GM12878 (cell line): Measurements from ENCODE around the gene SF3A1. TPM values are rescaled to one million over a fixed set of nuclear protein-coding genes. Genes with fewer than 3 reads are reported as not detected.

Experiments
- ATAC-seq: fragments of 200-7000 bp; cut with Tn5 transposase; 3 replicates; pipeline ENCODE4 v1.9.1; 2020; ENCODE audit warnings: mild to moderate bottlenecking, moderate library complexity
- BruUV-seq: library from RNA; stranded (reverse); fragments of 400-500 nt; replicated peaks from 2 replicates; lab custom pipeline; 2021; lab: Mats Ljungman, UMichigan
- CTCF ChIA-PET: fragments of 300-600 bp; sonication (Branson Sonifier 250); formaldehyde crosslinking; extraction: SDS; loops from one replicate; lab custom pipeline; 2021; ENCODE audit warnings: inconsistent platforms; lab: Yijun Ruan, JAX
- POLR2A ChIA-PET: fragments of 350-600 bp; formaldehyde crosslinking; extraction: SDS; loops from one replicate; lab custom pipeline; 2021; ENCODE audit warnings: inconsistent platforms; lab: Charles Lee
- RAD21 ChIA-PET: fragments of 300-600 bp; sonication (Branson Sonifier 250); formaldehyde crosslinking; loops from one replicate; lab custom pipeline; 2023; ENCODE audit warnings: antibody characterized with exemption; ENCODE audit not compliant: unreplicated experiment; lab: Charles Lee
- SMC1A ChIA-PET: fragments of 300-600 bp; sonication (Branson Sonifier 250); formaldehyde crosslinking; loops from one replicate; lab custom pipeline; 2023; ENCODE audit not compliant: unreplicated experiment, uncharacterized antibody; lab: Charles Lee
- DNase-seq: peaks from one replicate; pipeline ENCODE4 v3.0.0-alpha.2; 2011; ENCODE audit warnings: low read depth, low spot score
- FAIRE-seq: peaks from 3 replicates; lab custom pipeline; 2011; peaks lifted over from hg19 to GRCh38; lab: Jason Lieb, UNC
- H2AFZ ChIP-seq: 2 replicates; pipeline ENCODE4 v1.6.0; 2011; ENCODE audit warnings: low read depth, low read length, control low read depth; ENCODE audit not compliant: control insufficient read depth
- H3K27ac ChIP-seq: 2 replicates; pipeline ENCODE4 v1.5.1; 2011; ENCODE audit warnings: control low read depth; ENCODE audit not compliant: control insufficient read depth, insufficient read depth
- H3K27me3 ChIP-seq, 2 experiments: replicated peaks in 1 of 2; 2 replicates each; pipeline versions ENCODE4 v1.6.0 to v1.6.1; 2011; ENCODE audit warnings: low read length in 1 of 2; ENCODE audit not compliant: control insufficient read depth in 2 of 2, insufficient read depth in 2 of 2
- H3K36me3 ChIP-seq, 2 experiments: 2 replicates each; pipeline ENCODE4 v1.5.1; 2011; ENCODE audit warnings: low read length in 1 of 2; ENCODE audit not compliant: control insufficient read depth in 2 of 2, insufficient read depth in 2 of 2
- H3K4me1 ChIP-seq: 2 replicates; pipeline ENCODE4 v1.6.1; 2011; ENCODE audit warnings: mild to moderate bottlenecking, low read length, moderate library complexity, mixed read lengths; ENCODE audit not compliant: control insufficient read depth, insufficient read depth
- H3K4me2 ChIP-seq: 2 replicates; pipeline ENCODE4 v1.6.0; 2011; ENCODE audit warnings: control low read depth; ENCODE audit not compliant: control insufficient read depth, insufficient read depth
- H3K4me3 ChIP-seq: fragments of 200-600 bp; sonication (generic); 2 replicates; pipeline ENCODE4 v1.5.1; 2016
- H3K79me2 ChIP-seq: 2 replicates; pipeline ENCODE4 v1.6.0; 2011; ENCODE audit warnings: low read length; ENCODE audit not compliant: control insufficient read depth, insufficient read depth
- H3K9ac ChIP-seq: 2 replicates; pipeline ENCODE4 v1.8.0; 2011; ENCODE audit warnings: low read length, control low read depth, mixed read lengths; ENCODE audit not compliant: control insufficient read depth, insufficient read depth
- H3K9me3 ChIP-seq: replicated peaks from 3 replicates; pipeline ENCODE4 v1.5.1; 2011; ENCODE audit warnings: mild to moderate bottlenecking, low read length; ENCODE audit not compliant: control insufficient read depth, insufficient read depth
- H4K20me1 ChIP-seq: 2 replicates; pipeline ENCODE4 v1.6.0; 2011; ENCODE audit not compliant: control insufficient read depth, insufficient read depth
- BRCA1 ChIP-seq: IDR thresholded peaks from 2 replicates; pipeline ENCODE4 v1.6.1; 2011; ENCODE audit warnings: low read depth, low read length, improper control_type of control experiment
- IRF4 ChIP-seq: IDR thresholded peaks from 2 replicates; pipeline ENCODE4 v1.6.1; 2011; ENCODE audit warnings: low read depth, low read length
- MXI1 ChIP-seq: fragments of 150-350 bp; IDR thresholded peaks from 2 replicates; pipeline ENCODE4 v1.6.1; 2011; ENCODE audit warnings: low read depth, mild to moderate bottlenecking, inconsistent platforms, low read length, improper control_type of control experiment
- MYB ChIP-seq: fragments of 150-350 bp; IDR thresholded peaks from 2 replicates; pipeline ENCODE4 v1.6.1; 2014; ENCODE audit warnings: mild to moderate bottlenecking, low read depth, low read length, borderline replicate concordance
- NFYA ChIP-seq: IDR thresholded peaks from 2 replicates; pipeline ENCODE4 v1.6.1; 2011; ENCODE audit warnings: low read depth, mild to moderate bottlenecking, low read length, improper control_type of control experiment, borderline replicate concordance
- NRF1 ChIP-seq: conservative IDR thresholded peaks from 2 replicates; pipeline ENCODE4 v1.6.1; 2011; ENCODE audit warnings: mild to moderate bottlenecking, low read depth, low read length, improper control_type of control experiment
- WGBS: methylation state at CpG from one replicate; pipeline ENCODE4 v1.1.6; 2016; ENCODE audit warnings: low lambda C conversion rate; ENCODE audit not compliant: insufficient replicate concordance, insufficient coverage; ENCODE audit errors: missing lambda C conversion rate; 5-methylcytosine and 5-hydroxymethylcytosine counted together
- in situ Hi-C: fragments of 300-500 bp; cut with MboI; formaldehyde crosslinking; loops from 9 replicates; pipeline ENCODE4 v1.14.3; 2018; ENCODE audit warnings: mixed read lengths
- intact Hi-C: fragments of 100-400 bp; cut with micrococcal nuclease; formaldehyde crosslinking; loops from one replicate; pipeline ENCODE4 v1.14.2; 2022; ENCODE audit not compliant: unreplicated experiment
- polyA plus RNA-seq, 11 experiments: library from polyadenylated mRNA; depleted of rRNA in 4 of 11; unstranded in 6 of 11; stranded (reverse) in 5 of 11; fragments of >200 nt; fragmentation: Nextera tagmentation in 4 of 11; fragmentation: Illumina TruSeq in 1 of 11; extraction: Ambion mirVana in 4 of 11; extraction: Trizol in 1 of 11; gene quantifications; 1 replicate in 1 of 11; 2 replicates in 10 of 11; pipeline versions ENCODE4 v1.2.1 to v1.2.3, GENCODE V29; 2011 to 2016; ENCODE audit warnings: inconsistent platforms in 2 of 11, missing spikeins in 2 of 11, low read depth in 1 of 11
- total RNA-seq, 4 experiments: library from RNA; depleted of rRNA in 3 of 4; stranded (reverse); fragments of >200 nt in 3 of 4; fragmentation: Illumina TruSeq in 1 of 4; extraction: Trizol in 1 of 4; gene quantifications; 2 replicates each; pipeline versions ENCODE4 v1.2.1 to v1.2.3, GENCODE V29; 2013 to 2021
- TF ChIP-seq, protein P1 (sequence below): fragments of 450-650 bp; IDR thresholded peaks from 2 replicates; pipeline ENCODE4 v1.6.1; 2018; ENCODE audit warnings: mild to moderate bottlenecking, low read depth, moderate library complexity; ENCODE audit not compliant: partially characterized antibody
- TF ChIP-seq, protein P2 (sequence below): fragments of 450-650 bp; IDR thresholded peaks from 2 replicates; pipeline ENCODE4 v1.6.1; 2017; ENCODE audit warnings: antibody characterized with exemption, mild to moderate bottlenecking, moderate library complexity
- TF ChIP-seq, protein P3 (sequence below): IDR thresholded peaks from 2 replicates; pipeline ENCODE4 v1.6.1; 2011; ENCODE audit warnings: borderline replicate concordance, low read depth, mild to moderate bottlenecking, moderate library complexity, mixed read lengths, low read length; ENCODE audit not compliant: insufficient read depth; ENCODE audit errors: extremely low read length
- TF ChIP-seq, protein P4 (sequence below): IDR thresholded peaks from 2 replicates; pipeline ENCODE4 v1.6.1; 2012; ENCODE audit warnings: improper control_type of control experiment, low read depth, low read length; ENCODE audit not compliant: insufficient replicate concordance

The SF3A1 gene
- total and polyA plus RNA-seq, 10 of the 15 experiments (the other 5 are each of a cell fraction or from before 2014, with no cell fraction given): 10.4 to 239 (median 46.0) TPM

DNA sequence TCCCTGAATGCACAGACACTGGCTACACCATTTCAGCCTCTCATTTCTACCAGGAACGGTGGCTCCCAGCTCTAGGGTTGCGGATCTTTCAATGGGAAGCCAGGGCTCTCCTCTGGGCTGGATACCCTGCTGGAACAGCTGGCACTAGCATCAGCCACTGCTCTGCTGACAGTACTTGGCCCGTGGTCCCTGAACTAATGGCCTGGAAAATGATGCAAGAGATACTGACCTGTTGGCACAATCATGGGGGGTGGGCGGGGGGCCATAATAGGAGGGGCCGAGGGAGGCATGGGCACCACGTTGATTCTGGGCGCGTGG lies 19.3 kb downstream of the SF3A1 start:
- Histone ChIP-seq H3K4me1 (no peaks in the 10 kb centered on the region), H3K27me3 (no peaks in the 10 kb centered on the region), H4K20me1 (no peaks in the 10 kb centered on the region), H3K4me3 (no peak overlapping the region), H3K79me2 (no peaks in the 10 kb centered on the region), H3K9ac (no peak overlapping the region), H3K4me2 (no peak overlapping the region), H2AFZ (no peak overlapping the region), H3K9me3 (no peaks in the 10 kb centered on the region), H3K27ac (no peak overlapping the region), H3K36me3 (peaks cover 68 to 69% of the 10 kb centered on the region in 2 experiments)
- RAD21 ChIA-PET: interaction anchor here (1.2 to 2.1 kb wide), 2 partner anchors 11 to 49 kb away, joined by 3 to 4 read pairs; partner anchors contain the start of gene TBC1D10A
- intact Hi-C loops (no loop called here), in situ Hi-C loops (no loop called here)
- 89% methylated on average over 8 of the region's 8 CpGs for WGBS
- ATAC-seq (no peak), DNase-seq (no peak), FAIRE-seq (no peak)
- no TSS peak for BruUV-seq
- SMC1A ChIA-PET: no interaction called here
- POLR2A ChIA-PET: no interaction called here
- CTCF ChIA-PET: interaction anchor here (1.3 to 1.5 kb wide), 2 partner anchors 11 to 49 kb away, joined by 3 to 7 read pairs; no protein-coding TSS in a partner anchor
- TF ChIP-seq, protein P1, sequence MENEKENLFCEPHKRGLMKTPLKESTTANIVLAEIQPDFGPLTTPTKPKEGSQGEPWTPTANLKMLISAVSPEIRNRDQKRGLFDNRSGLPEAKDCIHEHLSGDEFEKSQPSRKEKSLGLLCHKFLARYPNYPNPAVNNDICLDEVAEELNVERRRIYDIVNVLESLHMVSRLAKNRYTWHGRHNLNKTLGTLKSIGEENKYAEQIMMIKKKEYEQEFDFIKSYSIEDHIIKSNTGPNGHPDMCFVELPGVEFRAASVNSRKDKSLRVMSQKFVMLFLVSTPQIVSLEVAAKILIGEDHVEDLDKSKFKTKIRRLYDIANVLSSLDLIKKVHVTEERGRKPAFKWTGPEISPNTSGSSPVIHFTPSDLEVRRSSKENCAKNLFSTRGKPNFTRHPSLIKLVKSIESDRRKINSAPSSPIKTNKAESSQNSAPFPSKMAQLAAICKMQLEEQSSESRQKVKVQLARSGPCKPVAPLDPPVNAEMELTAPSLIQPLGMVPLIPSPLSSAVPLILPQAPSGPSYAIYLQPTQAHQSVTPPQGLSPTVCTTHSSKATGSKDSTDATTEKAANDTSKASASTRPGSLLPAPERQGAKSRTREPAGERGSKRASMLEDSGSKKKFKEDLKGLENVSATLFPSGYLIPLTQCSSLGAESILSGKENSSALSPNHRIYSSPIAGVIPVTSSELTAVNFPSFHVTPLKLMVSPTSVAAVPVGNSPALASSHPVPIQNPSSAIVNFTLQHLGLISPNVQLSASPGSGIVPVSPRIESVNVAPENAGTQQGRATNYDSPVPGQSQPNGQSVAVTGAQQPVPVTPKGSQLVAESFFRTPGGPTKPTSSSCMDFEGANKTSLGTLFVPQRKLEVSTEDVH: no peak
- TF ChIP-seq MYB: no peak
- TF ChIP-seq MXI1: no peak
- no peak for TF ChIP-seq NRF1
- no peak for TF ChIP-seq IRF4
- TF ChIP-seq NFYA: no peak
- TF ChIP-seq, protein P2, sequence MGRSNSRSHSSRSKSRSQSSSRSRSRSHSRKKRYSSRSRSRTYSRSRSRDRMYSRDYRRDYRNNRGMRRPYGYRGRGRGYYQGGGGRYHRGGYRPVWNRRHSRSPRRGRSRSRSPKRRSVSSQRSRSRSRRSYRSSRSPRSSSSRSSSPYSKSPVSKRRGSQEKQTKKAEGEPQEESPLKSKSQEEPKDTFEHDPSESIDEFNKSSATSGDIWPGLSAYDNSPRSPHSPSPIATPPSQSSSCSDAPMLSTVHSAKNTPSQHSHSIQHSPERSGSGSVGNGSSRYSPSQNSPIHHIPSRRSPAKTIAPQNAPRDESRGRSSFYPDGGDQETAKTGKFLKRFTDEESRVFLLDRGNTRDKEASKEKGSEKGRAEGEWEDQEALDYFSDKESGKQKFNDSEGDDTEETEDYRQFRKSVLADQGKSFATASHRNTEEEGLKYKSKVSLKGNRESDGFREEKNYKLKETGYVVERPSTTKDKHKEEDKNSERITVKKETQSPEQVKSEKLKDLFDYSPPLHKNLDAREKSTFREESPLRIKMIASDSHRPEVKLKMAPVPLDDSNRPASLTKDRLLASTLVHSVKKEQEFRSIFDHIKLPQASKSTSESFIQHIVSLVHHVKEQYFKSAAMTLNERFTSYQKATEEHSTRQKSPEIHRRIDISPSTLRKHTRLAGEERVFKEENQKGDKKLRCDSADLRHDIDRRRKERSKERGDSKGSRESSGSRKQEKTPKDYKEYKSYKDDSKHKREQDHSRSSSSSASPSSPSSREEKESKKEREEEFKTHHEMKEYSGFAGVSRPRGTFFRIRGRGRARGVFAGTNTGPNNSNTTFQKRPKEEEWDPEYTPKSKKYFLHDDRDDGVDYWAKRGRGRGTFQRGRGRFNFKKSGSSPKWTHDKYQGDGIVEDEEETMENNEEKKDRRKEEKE: no peak
- no peak for TF ChIP-seq BRCA1
- TF ChIP-seq, protein P3, sequence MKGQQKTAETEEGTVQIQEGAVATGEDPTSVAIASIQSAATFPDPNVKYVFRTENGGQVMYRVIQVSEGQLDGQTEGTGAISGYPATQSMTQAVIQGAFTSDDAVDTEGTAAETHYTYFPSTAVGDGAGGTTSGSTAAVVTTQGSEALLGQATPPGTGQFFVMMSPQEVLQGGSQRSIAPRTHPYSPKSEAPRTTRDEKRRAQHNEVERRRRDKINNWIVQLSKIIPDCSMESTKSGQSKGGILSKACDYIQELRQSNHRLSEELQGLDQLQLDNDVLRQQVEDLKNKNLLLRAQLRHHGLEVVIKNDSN: no peak
- TF ChIP-seq, protein P4, sequence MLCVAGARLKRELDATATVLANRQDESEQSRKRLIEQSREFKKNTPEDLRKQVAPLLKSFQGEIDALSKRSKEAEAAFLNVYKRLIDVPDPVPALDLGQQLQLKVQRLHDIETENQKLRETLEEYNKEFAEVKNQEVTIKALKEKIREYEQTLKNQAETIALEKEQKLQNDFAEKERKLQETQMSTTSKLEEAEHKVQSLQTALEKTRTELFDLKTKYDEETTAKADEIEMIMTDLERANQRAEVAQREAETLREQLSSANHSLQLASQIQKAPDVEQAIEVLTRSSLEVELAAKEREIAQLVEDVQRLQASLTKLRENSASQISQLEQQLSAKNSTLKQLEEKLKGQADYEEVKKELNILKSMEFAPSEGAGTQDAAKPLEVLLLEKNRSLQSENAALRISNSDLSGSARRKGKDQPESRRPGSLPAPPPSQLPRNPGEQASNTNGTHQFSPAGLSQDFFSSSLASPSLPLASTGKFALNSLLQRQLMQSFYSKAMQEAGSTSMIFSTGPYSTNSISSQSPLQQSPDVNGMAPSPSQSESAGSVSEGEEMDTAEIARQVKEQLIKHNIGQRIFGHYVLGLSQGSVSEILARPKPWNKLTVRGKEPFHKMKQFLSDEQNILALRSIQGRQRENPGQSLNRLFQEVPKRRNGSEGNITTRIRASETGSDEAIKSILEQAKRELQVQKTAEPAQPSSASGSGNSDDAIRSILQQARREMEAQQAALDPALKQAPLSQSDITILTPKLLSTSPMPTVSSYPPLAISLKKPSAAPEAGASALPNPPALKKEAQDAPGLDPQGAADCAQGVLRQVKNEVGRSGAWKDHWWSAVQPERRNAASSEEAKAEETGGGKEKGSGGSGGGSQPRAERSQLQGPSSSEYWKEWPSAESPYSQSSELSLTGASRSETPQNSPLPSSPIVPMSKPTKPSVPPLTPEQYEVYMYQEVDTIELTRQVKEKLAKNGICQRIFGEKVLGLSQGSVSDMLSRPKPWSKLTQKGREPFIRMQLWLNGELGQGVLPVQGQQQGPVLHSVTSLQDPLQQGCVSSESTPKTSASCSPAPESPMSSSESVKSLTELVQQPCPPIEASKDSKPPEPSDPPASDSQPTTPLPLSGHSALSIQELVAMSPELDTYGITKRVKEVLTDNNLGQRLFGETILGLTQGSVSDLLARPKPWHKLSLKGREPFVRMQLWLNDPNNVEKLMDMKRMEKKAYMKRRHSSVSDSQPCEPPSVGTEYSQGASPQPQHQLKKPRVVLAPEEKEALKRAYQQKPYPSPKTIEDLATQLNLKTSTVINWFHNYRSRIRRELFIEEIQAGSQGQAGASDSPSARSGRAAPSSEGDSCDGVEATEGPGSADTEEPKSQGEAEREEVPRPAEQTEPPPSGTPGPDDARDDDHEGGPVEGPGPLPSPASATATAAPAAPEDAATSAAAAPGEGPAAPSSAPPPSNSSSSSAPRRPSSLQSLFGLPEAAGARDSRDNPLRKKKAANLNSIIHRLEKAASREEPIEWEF: no peak
